Thoracic aorta (tissue), 2 donors: Measurements from ENCODE around the gene IRAK2. TPM values are rescaled to one million over a fixed set of nuclear protein-coding genes. Genes with fewer than 3 reads are reported as not detected.

Experiments
- ATAC-seq: fragments of 150-250 bp; one replicate; pipeline ENCODE4 v1.8.0; 2017; ENCODE audit warnings: low read depth; ENCODE audit not compliant: insufficient number of reproducible peaks, low FRiP score
- DNase-seq: peaks from one replicate; pipeline ENCODE4 v3.0.0-alpha.2; 2020; ENCODE audit warnings: low spot score
- H3K27ac ChIP-seq, 2 donors: fragments of 200-600 bp; sonication (generic); 1 replicate in 1 of 2; 2 replicates in 1 of 2; pipeline ENCODE4 v1.5.1; 2016; ENCODE audit warnings: mild to moderate bottlenecking in 2 of 2, moderate library complexity in 2 of 2
- H3K27me3 ChIP-seq: fragments of 200-600 bp; sonication (generic); replicated peaks from 2 replicates; pipeline ENCODE4 v1.6.0; 2016; ENCODE audit warnings: mild to moderate bottlenecking; ENCODE audit not compliant: insufficient read depth
- H3K36me3 ChIP-seq: fragments of 200-600 bp; sonication (generic); one replicate; pipeline ENCODE4 v1.5.1; 2016
- H3K4me1 ChIP-seq, 2 donors: fragments of 200-600 bp; sonication (generic); 1 replicate in 1 of 2; 2 replicates in 1 of 2; pipeline versions ENCODE4 v1.5.1 to v1.6.0; 2016; ENCODE audit warnings: low read depth in 2 of 2, mild to moderate bottlenecking in 1 of 2; ENCODE audit not compliant: control insufficient read depth in 1 of 2
- H3K4me3 ChIP-seq: fragments of 200-600 bp; sonication (generic); 2 replicates; pipeline ENCODE4 v1.5.1; 2016; ENCODE audit warnings: mild to moderate bottlenecking
- H3K9me3 ChIP-seq: fragments of 200-600 bp; sonication (generic); 2 replicates; pipeline ENCODE4 v1.5.1; 2016
- CTCF ChIP-seq: fragments of 200-600 bp; sonication (generic); IDR thresholded peaks from one replicate; pipeline ENCODE4 v1.5.1; 2019; ENCODE audit warnings: antibody characterized with exemption
- total RNA-seq, 2 donors: library from RNA; depleted of rRNA; stranded (reverse); fragments of >200 nt; gene quantifications; one replicate each; pipeline versions ENCODE4 v1.1.0 to v1.2.3, GENCODE V29; 2016

Gene IRAK2
- total RNA-seq, 2 donors from 2014 or later = 5.7 to 13.8 TPM

DNA sequence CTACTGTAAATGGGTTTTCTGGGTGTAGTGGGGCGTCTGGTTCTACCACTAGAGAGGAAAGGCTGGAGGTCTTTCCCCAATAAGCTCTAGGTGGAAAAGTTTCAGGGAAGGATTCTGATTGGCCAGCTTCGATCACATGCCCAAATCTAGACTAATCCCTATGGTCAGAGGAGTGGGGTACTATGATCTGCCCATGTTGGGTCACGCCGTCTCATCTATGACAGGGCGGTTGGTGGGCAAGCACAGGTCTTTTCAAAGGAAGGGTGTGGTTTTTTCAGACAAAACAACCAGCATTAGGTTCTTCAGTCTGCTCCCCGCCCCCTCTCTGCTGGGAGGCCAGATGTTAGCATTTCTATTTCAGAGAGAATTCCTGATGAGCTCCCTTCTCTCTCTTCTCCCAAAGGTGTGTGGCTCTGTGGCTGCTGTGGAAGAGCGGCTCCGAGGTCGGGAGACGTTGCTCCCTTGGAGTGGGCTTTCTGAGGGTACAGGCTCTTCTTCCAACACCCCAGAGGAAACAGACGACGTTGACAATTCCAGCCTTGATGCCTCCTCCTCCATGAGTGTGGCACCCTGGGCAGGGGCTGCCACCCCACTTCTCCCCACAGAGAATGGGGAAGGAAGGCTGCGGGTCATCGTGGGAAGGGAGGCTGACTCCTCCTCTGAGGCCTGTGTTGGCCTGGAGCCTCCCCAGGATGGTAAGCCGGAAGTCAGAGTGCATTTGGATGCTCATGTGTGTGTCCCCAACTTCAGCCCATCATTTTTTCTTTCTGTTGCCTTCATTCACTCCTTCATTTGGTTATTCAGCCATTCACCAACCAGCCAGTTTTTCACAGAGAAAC is 73.8 kb downstream of the IRAK2 start:
- ATAC-seq = no peak
- Histone ChIP-seq H3K4me3 (no peak overlapping the region), H3K27ac (no peak overlapping the region), H3K36me3 (peaks cover 25% of the 10 kb centered on the region), H3K4me1 (no peaks in the 10 kb centered on the region), H3K27me3 (no peaks in the 10 kb centered on the region), H3K9me3 (no peaks in the 10 kb centered on the region)
- no peak for DNase-seq
- no peak for TF ChIP-seq CTCF

GRCh38 chr3:10240799-10241198 is 76.1 kb downstream of the IRAK2 start:
- Histone ChIP-seq H3K36me3 (peaks cover 13% of the 10 kb centered on the region), H3K9me3 (no peaks in the 10 kb centered on the region), H3K27me3 (no peaks in the 10 kb centered on the region), H3K27ac (no peak overlapping the region), H3K4me3 (no peak overlapping the region), H3K4me1 (no peaks in the 10 kb centered on the region)
- DNase-seq (no peak), ATAC-seq (no peak)
- TF ChIP-seq CTCF = no peak

DNA sequence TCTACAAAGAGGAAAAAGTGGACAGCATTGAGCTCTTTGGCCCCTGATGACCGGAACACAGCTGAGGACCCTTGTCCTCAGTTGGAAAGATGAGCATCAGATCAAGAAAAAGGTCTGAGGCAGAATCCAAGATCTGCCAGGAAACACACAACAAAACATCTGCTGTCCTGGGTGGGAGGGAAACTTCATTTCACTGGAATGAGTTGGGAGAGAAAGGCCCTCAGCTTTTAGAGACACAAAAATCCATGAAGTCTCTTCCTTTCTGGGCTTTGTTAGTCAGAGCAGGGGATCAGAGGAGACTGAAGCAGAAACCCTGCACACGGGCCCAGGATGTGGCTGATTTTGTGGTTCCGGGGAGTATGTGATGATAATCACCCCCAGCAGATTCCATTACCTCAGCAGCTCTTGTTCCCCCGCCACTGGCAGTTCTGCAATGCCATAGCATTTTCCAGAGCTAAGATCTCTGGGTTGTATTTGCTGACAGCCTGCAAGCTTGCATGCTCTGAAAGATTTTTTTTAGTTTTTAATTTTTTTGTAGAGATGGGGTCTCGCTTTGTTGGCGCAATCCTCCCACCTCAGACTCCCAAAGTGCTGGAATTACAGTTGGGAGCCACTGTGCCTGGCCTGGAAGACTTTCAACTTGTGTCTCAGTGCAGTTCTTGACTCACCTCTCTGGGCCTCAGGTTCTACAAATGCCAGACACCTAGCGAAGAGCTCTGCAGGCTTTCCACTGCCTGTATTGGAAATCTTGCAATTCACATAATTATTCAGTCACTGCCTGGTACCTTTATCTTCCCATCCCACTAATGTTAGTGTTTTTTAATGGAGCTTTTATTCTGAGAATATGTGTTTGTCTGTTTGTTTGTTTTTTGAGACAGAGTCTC is 77.7 kb downstream of the IRAK2 start:
- no peak for TF ChIP-seq CTCF
- DNase-seq = no peak
- H3K27me3 ChIP-seq = no peaks in the 10 kb centered on the region
- H3K9me3 ChIP-seq = no peaks in the 10 kb centered on the region
- H3K36me3 ChIP-seq = peaks cover 13% of the 10 kb centered on the region
- H3K4me1 ChIP-seq = no peaks in the 10 kb centered on the region
- no peak for ATAC-seq
- no peak overlapping the region for H3K4me3 ChIP-seq
- no peak overlapping the region for H3K27ac ChIP-seq

- Histone ChIP-seq H3K27ac (no peak overlapping the region), H3K4me1 (no peaks in the 10 kb centered on the region), H3K9me3 (no peaks in the 10 kb centered on the region), H3K27me3 (no peaks in the 10 kb centered on the region), H3K36me3 (peaks cover 10% of the 10 kb centered on the region), H3K4me3 (no peak overlapping the region)
- no peak for TF ChIP-seq CTCF
- DNase-seq = no peak
- ATAC-seq = no peak
Measured at GRCh38 chr3:10244009-10244408, 79.3 kb downstream of the IRAK2 start.

DNA sequence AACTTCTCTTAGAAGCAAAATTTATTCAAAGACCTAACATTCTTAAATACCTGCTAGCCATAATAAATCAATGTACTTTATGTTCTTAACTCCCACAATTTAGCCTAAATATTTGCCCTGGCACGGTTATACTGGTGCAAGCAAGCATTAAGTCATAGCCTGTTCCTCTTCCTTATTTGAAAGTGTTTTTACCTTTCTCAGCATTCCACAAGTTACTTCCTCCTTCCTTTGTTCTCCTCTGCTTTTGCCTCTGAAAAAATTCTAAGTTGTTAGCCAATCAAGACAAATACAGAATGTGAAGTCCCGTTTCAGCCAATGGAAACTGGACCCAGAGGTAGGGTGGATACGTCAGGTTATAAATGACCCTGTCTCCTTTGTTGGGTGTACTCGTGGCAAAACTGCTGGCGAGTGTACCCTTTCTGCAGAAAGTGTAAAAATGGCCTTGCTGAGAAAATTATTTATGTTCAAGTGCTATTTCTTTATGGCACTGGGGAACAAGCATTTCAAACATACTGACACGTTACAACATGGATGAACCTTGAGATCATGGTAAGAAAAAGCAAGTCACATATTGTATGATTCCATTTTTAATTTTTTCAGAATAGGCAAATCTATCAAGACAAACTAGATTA is 80.5 kb downstream of the IRAK2 start:
- no peak for TF ChIP-seq CTCF
- peaks cover 2% of the 10 kb centered on the region for H3K36me3 ChIP-seq
- no peak for DNase-seq
- peaks cover 6 to 11% of the 10 kb centered on the region in 2 donors for H3K4me1 ChIP-seq
- no peak overlapping the region for H3K4me3 ChIP-seq
- no peaks in the 10 kb centered on the region for H3K27me3 ChIP-seq
- H3K27ac ChIP-seq = no peak overlapping the region
- H3K9me3 ChIP-seq = no peaks in the 10 kb centered on the region
- no peak for ATAC-seq
